NCI-H2081 (cell line): Measurements from ENCODE around the gene PILRA.
"Not testable (repeated sequence)": the region's sequence is repeated elsewhere in the genome, so short reads cannot be mapped to it uniquely, and the experiment has no call there.

Experiments used
- DNase-seq, 2 experiments: peaks; one replicate each; lab custom pipeline; 2025; lab: John Stamatoyannopoulos, UW

PILRA gene

GRCh38 chr7:100434297-100435144 lies 61.2 kb downstream of the PILRA start:
- no peak for DNase-seq

GRCh38 chr7:100435401-100436304 lies 62.4 kb downstream of the PILRA start:
- peak; percentile 14 to 64 for DNase-seq

GRCh38 chr7:100437150-100438100 lies 64.1 kb downstream of the PILRA start:
- no peak for DNase-seq

- no peak for DNase-seq
Measured at GRCh38 chr7:100438172-100438571, 64.9 kb downstream of the PILRA start.

- DNase-seq = not testable (repeated sequence)
Measured at GRCh38 chr7:100438731-100439130, 65.4 kb downstream of the PILRA start.

GRCh38 chr7:100439244-100439643 lies 66.0 kb downstream of the PILRA start:
- DNase-seq = not testable (repeated sequence)

- DNase-seq = no peak
Measured at GRCh38 chr7:100441641-100442535, 68.6 kb downstream of the PILRA start.

GRCh38 chr7:100443096-100443840 lies 70.0 kb downstream of the PILRA start:
- no peak for DNase-seq

GRCh38 chr7:100444311-100445278 lies 71.3 kb downstream of the PILRA start:
- DNase-seq = no peak

GRCh38 chr7:100446040-100446439 lies 72.8 kb downstream of the PILRA start:
- DNase-seq = no peak

- DNase-seq = not testable (repeated sequence)
Measured at GRCh38 chr7:100447363-100447762, 74.1 kb downstream of the PILRA start.

GRCh38 chr7:100449190-100449795 lies 76.0 kb downstream of the PILRA start:
- no peak for DNase-seq
